Right renal pelvis (tissue), 4 donors: ENCODE measurements around the gene KDM2B. TPM values are rescaled to one million over a fixed set of nuclear protein-coding genes. Genes with fewer than 3 reads are reported as not detected.
"Not testable (repeated sequence)": the region's sequence is repeated elsewhere in the genome, so short reads cannot be mapped to it uniquely, and the experiment has no call there.

ENCODE experiments used
- DNase-seq, 4 donors: peaks; one replicate each; pipeline ENCODE4 v3.0.0-alpha.2; 2013; ENCODE audit warnings: low read depth in 4 of 4, low spot score in 3 of 4, missing footprints in 1 of 4
- polyA plus RNA-seq, 4 donors: library from polyadenylated mRNA; unstranded; fragments of 120-200 nt; gene quantifications; one replicate each; pipeline ENCODE4 v1.2.1, GENCODE V29; 2013; ENCODE audit not compliant: insufficient read length in 4 of 4

The KDM2B gene
- polyA plus RNA-seq, 4 donors, result 71.5 to 75.8 (median 74.1) TPM

GRCh38 chr12:121507984-121508383 is 72.8 kb downstream of the KDM2B start:
- DNase-seq, result no peak

- no peak for DNase-seq
These were observed 73.6 kb downstream of the KDM2B start for GRCh38 chr12:121507245-121507644.

DNA sequence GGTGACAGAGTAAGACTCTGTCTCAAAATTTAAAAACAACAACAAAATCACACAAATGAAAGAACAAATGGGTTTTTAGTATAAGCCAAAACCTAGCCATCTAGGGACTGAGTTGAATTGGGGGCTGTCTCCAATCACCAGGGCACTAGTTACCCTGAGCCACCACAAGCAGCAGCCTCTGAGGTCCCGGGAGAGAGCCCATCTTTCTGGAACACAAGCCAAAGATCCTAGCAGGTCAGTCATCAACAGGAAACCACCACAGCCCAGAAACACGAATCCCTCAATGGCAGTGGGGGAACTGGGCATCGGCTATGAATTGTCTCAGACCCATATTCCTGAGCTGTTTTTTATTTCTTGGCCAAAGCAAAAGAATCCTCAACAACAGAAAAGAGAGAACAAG is 75.3 kb downstream of the KDM2B start:
- no peak for DNase-seq

- DNase-seq, result no peak
These were observed 76.3 kb downstream of the KDM2B start for GRCh38 chr12:121504505-121504904.

- DNase-seq, result no peak
These were observed 77.4 kb downstream of the KDM2B start for GRCh38 chr12:121503395-121503794.

DNA sequence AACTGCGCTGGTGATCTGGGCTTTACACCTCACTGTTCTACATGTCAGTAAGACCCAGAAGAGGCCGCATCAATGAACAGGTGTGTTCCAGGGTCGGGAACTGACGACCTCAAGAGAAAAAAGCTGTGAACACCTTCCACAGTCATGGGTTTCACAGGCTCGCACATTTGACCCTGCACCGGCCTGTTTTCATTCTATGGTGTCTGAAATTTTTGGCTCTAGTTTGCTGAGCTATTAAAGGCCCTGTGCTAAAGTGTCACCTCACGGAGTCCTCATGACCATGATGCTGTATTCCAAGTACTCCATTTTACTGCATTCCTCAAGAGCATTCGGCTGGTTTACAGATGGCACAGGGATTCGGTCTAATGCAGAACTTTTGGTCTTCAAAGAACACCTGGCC is 78.9 kb downstream of the KDM2B start:
- no peak for DNase-seq

DNA sequence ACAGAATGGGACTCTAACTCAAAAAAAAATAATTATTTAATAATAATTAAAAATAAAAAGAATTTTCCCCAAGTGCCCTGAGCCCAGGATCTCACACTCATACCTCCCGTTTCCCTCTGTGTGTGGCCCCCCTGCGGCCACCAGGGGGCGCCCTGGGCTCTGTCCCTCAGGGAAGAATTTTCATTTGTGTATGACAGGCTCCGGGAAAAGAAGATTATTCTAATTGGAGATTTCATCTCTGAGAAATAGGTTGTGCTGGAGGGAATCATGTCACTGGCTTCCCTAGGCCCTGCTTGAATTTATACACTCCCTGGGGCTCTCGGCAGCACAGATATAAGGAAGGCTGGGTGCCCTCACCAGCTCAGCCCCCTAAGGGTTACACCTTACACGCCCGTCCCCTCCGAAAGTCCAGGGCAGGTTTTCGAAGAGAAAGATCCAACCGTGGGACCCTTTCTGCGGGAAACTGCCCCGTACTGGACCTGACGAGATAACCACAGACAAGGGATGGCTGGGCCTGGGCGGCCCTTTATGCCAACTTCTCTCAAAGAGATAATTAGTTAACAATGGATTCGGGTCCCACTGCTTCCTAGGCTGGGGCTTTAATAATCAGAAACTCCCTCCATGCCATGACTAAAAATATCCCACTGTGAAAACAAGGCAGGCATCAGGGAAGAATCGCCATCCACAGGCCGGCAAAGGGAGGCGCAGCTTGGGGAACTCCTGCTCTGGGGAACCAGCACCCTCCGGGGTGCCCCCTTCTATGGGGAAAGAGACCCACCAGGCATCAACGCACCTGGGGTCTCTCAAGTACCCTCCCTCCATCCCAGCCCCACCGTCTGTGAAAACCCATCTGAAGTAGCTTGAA is 80.7 kb downstream of the KDM2B start:
- peak; percentile 63 to 69 (median 68) for DNase-seq

GRCh38 chr12:121495746-121496145 is 85.1 kb downstream of the KDM2B start:
- DNase-seq, result no peak

- DNase-seq, result no peak
These were observed 86.6 kb downstream of the KDM2B start for GRCh38 chr12:121494093-121494787.

- DNase-seq, result no peak
These were observed 90.2 kb downstream of the KDM2B start for GRCh38 chr12:121490401-121491281.

- no peak for DNase-seq
These were observed 90.9 kb downstream of the KDM2B start for GRCh38 chr12:121489874-121490273.

- DNase-seq, result no peak
These were observed 95.9 kb downstream of the KDM2B start for GRCh38 chr12:121484967-121485366.

- not testable (repeated sequence) for DNase-seq
These were observed 96.3 kb downstream of the KDM2B start for GRCh38 chr12:121484564-121484963.

DNA sequence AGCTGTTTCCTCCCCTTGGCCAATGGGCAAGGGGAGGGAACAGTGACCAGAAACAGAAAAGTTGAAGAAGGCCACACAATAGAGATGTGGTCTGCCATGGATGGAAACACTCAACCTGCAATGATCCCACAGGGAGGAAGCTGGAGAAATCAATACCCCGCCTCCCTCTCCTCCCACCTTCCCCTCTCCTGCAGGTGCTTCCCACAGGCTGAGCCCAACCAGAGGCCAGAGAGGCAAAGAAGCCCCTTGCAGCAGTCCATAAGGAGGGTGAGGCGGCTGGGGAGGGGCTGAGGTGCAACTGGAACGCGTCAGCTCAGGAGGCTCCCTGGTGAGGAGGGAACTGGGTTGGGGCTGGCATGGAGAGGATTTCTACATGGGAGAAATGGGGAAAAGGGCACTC is 96.9 kb downstream of the KDM2B start:
- DNase-seq, result no peak

DNA sequence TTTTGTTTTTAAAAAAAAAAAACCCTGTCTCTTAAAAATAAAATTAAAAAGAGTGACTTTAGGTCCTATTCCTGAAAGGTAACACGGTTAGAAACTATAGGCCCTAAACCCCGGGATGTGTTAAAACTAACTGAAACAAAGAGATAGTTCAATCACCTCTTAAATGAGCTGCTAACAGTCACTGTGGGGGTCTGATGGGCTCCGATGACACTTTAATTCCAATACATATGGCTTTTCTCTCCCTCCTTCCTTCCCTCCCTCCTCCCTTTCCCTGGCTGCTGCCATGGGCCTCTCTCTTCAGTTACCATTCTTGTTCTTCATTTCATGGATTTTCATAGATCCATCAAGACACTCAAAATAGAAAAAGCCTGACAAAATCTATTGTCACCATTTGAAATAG is 104.3 kb downstream of the KDM2B start:
- DNase-seq, result no peak

DNA sequence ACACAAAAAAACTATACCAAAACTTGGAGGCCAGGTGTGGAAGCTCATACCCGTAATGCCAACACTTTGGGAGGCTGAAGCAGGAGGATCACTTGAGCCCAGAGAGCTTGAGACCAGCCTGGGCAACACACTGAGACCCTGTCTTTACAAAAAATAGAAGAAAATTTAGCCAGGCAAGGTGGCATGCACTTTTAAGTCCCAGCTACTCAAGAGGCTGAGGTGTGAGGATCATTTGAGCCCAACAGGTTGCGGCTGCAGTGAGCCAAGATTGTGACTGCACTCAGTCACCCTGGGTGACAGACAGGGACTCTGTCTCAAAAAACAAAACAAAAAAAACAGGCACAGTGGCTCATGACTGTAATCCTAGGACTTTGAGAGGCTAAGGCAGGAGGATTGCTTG is 105.5 kb downstream of the KDM2B start:
- DNase-seq, result no peak

DNA sequence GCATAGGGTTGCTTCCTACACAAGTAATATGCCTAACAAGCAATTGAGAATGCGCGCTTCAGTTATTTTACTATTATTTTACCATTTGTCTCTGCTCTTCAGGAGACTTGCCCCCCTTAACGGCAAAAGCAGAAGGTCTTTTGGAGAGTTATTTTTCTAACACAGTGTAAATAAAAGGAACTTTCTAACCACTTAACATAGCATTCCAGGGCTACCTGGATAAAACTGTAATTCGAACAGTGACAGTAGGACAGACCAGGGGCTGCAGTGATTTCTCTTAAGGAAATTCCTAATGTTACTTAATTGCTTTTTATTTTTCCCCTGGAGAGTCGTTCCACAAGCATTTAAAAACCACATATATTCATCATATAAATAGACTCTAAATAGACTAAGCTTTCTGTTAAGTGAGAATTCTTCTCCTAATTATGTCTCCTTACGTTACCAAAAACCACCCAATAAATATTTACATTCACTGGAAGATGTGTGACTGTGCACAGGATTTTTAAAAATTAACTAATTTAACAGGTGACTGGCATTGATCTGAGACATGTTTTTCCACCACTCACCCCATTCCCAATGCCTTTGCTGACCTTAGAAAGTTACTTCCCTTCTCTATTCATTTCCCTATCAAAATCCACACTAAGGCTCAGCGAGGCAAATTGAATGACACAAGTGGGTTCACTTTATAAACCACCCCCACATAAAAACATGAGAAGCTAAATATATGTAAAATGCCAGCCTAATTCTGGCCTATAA is 108.5 kb downstream of the KDM2B start:
- no peak for DNase-seq

DNA sequence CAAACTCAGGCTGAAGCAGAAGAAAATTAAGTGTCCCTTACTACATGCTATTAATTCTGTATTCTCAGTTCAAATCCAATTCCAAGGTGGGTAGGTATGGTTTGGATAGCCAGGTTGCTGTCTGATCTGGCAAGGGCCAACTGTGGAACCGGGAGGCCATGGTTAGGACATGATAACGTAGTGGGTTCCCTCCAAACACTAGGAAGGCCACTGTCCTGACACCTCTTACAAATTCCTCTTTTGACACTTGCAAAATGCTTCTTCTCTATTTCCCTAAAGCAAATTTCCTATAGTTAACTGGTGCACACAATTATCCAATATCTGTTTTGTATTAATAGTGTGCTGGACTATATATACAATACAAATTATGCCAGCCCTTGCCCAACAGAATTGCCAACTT is 110.1 kb downstream of the KDM2B start:
- DNase-seq, result no peak

DNA sequence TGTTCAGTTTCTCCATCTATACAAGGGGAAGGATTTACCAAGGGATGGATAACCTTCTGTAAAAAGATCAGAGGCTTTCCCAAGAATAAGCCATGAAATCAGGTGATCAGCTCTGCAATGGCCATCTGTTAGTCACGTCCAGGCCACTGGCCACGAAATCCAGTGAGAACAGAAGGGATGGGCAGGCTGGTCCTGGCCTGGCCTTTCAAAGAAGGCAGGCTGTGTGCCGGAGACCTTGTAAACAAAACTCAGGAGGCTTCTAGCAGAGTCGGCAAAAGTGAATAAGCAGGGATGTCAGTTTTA is 112.4 kb downstream of the KDM2B start:
- no peak for DNase-seq

- no peak for DNase-seq
These were observed 113.0 kb downstream of the KDM2B start for GRCh38 chr12:121467638-121468498.
